Fibroblast of peridontal ligament (primary cell): ENCODE measurements around the gene RBFOX2.
"Not testable (repeated sequence)": the region's sequence is repeated elsewhere in the genome, so short reads cannot be mapped to it uniquely, and the experiment has no call there.

Source experiments
- DNase-seq: peaks from one replicate; pipeline ENCODE4 v3.0.0-alpha.2; 2010; ENCODE audit errors: extremely low read depth

Gene RBFOX2

GRCh38 chr22:35781898-35782297, 246.7 kb downstream of the RBFOX2 start:
- DNase-seq = no peak

GRCh38 chr22:35777335-35777975, 251.2 kb downstream of the RBFOX2 start:
- DNase-seq = peak; percentile 79

DNA sequence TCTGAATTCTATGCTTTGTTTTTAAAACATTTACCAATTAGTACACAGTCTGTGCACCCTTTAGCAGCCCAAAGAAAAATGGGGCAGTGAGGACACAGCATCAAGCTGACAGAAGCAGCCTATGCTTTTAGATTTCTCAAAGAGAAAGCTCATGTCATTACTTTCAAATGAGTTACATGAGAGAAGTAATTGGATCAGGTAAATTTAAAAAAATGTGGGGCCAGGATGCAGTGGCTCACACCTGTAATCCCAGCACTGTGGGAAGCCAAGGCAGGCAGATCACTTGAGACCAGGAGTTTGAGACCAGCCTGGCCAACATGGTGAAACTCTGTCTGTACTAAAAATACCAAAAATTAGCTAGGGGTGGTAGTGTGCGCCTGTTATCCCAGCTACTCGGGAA, 253.3 kb downstream of the RBFOX2 start:
- DNase-seq = no peak

DNA sequence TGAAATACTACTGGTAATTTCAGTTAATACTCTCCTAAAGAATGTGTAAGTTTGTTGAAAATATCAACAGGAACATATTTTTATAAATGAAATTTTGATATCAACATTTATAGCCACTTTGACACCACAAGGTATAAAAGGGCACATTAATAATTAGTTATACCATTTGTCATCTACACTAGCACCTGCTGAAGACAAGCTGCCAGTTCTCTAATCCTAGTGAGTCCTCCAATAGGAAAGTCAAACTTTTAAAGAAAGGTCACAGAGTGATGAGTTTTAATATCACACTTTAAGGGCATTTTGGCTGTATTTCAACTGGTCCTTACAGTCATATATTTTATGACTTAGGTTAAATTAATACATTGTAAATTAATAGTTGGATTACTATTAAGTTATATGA, 258.6 kb downstream of the RBFOX2 start:
- no peak for DNase-seq

- no peak for DNase-seq
These were observed 261.7 kb downstream of the RBFOX2 start for GRCh38 chr22:35766654-35767580.

DNA sequence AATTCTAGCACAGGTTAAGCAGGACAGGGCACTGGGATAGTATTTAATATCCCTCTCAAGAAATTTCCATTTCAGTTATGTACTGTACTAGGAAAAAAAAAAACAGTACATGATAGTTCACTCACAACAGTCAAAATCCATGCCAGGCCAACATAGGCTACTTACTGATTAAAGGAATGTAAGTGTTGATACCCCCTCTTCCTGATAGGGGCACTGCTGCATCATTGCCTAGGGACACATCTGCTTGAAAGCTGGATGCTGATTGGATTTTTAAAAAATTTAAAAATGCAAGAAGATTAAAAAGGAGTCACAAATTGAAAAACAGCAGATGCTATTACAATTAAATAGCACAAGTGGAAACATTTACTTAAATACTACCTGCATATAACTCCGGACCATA, 267.6 kb downstream of the RBFOX2 start:
- peak; percentile 40 for DNase-seq

DNA sequence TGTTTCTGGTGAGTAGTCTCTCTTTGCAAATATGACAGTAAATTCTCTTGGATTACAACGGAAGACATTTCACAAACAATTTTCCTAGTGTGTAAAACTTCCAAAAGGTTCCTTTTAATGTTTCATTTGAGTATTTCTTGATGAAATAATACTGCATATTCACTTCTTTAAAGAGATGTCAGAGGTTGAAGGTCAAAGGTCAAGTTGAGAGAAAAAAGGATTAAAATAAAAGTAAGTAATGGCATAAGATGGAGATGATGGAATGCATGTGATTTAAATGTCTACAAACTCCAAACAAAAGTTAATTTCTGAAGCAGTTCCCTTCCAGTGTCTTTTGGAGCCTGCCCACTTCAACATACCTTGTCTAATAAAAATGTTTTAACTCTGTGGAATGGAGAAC, 270.2 kb downstream of the RBFOX2 start:
- DNase-seq = no peak

DNA sequence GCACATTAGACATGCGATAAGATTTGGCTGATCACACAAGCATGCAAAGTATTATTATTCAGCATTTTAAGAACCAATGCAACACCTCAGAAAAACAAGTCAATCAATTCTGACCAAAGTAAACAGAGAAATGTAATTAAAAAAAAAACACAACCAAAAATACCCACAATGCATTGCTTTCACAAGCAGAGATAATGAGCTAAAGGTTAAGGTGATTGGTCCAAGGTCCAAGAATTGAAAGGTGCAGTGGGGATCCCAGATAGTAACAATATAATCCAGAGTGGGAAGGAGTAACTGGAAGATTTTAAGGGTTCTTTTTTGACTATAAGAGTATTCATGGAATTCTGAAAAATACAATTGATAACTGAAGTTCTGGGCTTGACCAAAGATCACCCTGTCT, 271.9 kb downstream of the RBFOX2 start:
- no peak for DNase-seq

- DNase-seq = no peak
These were observed 273.9 kb downstream of the RBFOX2 start for GRCh38 chr22:35754761-35755160.

DNA sequence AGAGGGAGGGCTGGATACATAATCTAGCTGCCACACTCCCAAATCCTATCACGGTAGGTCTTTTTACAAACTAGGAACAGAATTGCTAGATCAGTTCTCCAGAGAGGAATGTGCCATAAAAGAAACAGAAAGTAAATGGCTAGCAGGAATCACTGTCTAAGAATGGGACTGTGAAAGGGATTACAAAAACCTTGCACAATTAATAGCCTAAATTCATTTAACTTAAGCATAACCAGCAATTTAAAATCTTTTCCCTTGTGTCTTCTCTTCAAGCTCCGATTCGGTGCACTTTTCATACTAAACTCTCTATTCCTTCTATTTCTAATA, 275.8 kb downstream of the RBFOX2 start:
- peak; percentile 42 for DNase-seq

- no peak for DNase-seq
These were observed 276.4 kb downstream of the RBFOX2 start for GRCh38 chr22:35752006-35752862.

DNA sequence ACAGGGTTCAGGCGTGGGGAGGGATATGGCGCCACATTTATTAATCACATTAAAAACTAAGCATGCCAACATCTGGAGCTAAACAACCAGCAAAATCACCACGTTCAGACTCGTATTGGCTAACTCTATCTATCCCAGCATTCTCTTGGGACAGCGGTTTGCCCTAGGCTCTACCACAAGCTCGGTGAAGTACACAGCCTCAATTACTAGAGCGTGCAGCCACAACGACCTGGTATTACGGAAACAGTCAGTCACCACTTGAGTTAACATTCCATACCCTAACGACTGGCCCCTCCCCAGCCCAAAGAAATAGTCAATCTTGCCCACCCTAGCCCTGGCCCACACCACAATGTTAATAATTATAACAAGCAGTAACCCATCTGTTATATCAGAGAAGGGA, 278.8 kb downstream of the RBFOX2 start:
- peak; percentile 97 for DNase-seq

DNA sequence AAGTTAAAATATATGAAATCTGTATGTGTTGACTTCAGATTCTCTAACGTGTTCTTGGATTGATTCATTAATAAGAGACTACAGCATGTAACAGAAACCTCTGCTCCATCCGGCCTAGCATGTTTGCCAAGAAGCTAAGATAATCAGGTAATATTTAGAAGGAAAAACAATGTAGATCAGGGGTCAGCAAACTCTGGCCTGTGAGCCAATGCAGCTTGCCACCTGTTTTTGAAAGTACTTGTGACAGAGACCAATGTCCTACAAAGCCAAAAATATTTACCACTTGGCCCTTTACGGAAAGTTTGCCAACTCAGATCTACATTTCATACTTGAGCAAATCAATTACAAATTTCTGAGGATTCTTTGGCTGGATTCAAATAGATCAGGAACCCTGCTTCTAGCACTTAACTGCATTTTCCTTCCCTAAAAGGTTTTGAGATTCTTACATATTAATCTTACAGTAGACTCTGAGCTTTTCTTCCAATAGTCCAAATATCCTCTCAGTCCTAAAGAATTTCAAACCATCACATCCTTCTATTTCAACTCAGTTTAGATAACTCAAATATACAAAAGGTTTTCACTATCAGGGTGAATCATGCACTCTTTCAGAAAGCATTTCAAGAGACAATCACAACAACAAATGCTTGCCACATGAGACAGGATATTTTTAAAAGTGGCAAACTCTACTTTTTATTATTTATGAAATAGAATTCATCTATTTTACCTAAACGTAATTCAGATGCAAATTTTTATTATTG, 281.5 kb downstream of the RBFOX2 start:
- peak; percentile 57 for DNase-seq

GRCh38 chr22:35746248-35746647, 282.4 kb downstream of the RBFOX2 start:
- DNase-seq = no peak

- no peak for DNase-seq
These were observed 285.2 kb downstream of the RBFOX2 start for GRCh38 chr22:35743326-35743860.

DNA sequence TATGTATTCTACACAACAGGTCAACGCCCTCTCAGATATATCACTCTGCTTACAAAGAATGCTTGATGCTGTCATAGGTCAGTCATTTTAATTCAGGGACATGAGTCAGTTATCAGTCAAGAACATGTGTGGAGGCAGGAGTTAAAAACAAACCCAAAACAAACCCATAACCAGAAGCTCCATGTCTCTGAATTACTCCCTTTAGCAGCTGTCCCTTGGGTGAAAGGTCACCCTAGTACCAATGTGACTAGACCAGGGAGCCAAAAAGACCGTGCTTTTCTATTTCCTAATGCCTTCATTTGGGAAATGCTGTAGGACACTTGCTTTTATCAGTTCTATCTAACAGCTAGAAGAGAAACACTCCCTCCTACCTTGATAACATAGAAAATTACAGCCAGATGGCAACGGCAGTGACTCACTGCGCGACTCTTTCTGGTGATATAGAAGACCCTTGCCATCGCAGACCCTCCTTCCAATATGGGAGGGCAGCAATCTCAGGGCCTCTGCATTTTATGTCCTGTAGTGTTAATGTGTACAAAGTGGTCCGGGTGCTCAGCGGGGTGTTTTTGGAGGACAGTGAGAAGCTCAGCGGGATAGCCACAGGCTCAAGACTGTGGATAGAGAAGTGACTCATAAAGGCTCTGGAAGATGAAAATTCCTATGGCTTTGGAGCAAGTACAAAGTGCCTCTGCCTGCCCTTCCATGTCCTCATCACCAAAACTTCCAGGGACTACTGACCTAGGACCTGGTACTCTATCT, 286.1 kb downstream of the RBFOX2 start:
- DNase-seq = peak; percentile 83

DNA sequence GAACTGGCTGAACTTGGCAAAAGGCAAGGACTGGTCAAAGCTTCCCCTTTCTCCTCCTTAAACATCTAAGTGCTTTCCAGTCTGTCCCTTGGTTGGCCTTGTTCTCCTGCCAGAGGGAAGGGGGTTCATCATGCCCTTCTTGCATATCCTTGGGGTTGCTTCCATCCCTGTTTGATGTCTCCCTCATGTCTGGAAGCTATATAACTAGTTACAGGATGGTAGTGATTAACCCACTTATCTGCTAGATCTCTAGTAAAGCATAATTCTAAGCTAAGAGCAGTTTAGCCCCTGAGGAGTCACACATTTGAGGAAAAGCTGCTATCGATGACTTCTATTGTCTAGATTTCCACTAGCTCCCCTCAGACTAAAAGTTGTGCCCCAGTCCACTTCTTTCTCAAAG, 288.0 kb downstream of the RBFOX2 start:
- DNase-seq = no peak

- no peak for DNase-seq
These were observed 288.7 kb downstream of the RBFOX2 start for GRCh38 chr22:35739931-35740380.

- DNase-seq = no peak
These were observed 289.3 kb downstream of the RBFOX2 start for GRCh38 chr22:35739076-35739930.

DNA sequence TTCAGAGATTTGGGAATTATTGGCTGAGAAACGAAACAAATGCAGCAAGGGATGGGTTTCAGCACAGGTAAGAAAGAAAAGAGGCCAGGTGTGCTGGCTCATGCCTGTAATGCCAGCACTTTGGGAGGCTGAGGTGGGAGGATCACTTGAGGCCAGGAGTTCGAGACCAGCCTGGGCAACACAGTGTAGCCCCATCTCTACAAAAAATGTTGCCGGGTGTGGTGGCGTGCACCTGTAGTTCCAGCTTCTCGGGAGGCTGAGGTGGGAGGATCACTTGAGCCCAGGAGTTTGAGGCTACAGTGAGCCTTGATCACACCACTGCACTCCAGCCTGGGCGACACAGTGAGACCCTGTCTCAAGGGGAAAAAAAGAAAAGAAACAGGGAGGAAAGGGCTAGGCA, 290.7 kb downstream of the RBFOX2 start:
- DNase-seq = not testable (repeated sequence)
